ENCODE measurements around the gene MUCL1. TPM values are rescaled to one million over a fixed set of nuclear protein-coding genes. Genes with fewer than 3 reads are reported as not detected.

MUCL1 gene
- total RNA-seq, 1 experiment from 2014 or later: not detected

- intact Hi-C loops (cut with micrococcal nuclease; ENCODE audit: unreplicated experiment) (no loop called here), in situ Hi-C loops (cut with HindIII; ENCODE audit: low pct_unique_long_range_greater_than_20kb, low sequenced_read_pairs) (no loop called here)
- no peak for DNase-seq (ENCODE audit: low read depth, low spot score)
- H3K4me1 ChIP-seq (ENCODE audit: control insufficient read depth, insufficient read depth, low read length): no peaks in the 10 kb centered on the region
- no peak for ATAC-seq
- H3K4me3 ChIP-seq (ENCODE audit: low read depth in 2 of 2, low read length in 2 of 2): no peak overlapping the region
- ChIA-PET POLR2A (no interaction called here), CTCF (no interaction called here)
- H3K27ac ChIP-seq (ENCODE audit: low read length): no peak overlapping the region
- H3K36me3 ChIP-seq (ENCODE audit: control insufficient read depth, insufficient read depth, low read length): no peaks in the 10 kb centered on the region; the same call in 1 of the 2 replicates
- peaks cover 7% of the 10 kb centered on the region; the same call in 1 of the 2 replicates for H3K27me3 ChIP-seq (ENCODE audit: control insufficient read depth, insufficient read depth, low read length)
- no peak for TF ChIP-seq SIN3A (IDR thresholded peaks at IDR 0.05; ENCODE audit: borderline replicate concordance, insufficient read depth, low read depth, low read length)
- TF ChIP-seq REST (IDR thresholded peaks at IDR 0.05; ENCODE audit: insufficient read depth in 1 of 2, low read depth in 2 of 2, low read length in 1 of 2): no peak
- TF ChIP-seq TCF7L2 (IDR thresholded peaks at IDR 0.05; ENCODE audit: low read depth, low read length): no peak
- TF ChIP-seq POLR2AphosphoS5 (IDR thresholded peaks at IDR 0.05; ENCODE audit: low read depth, low read length): no peak
- TF ChIP-seq, protein P1, sequence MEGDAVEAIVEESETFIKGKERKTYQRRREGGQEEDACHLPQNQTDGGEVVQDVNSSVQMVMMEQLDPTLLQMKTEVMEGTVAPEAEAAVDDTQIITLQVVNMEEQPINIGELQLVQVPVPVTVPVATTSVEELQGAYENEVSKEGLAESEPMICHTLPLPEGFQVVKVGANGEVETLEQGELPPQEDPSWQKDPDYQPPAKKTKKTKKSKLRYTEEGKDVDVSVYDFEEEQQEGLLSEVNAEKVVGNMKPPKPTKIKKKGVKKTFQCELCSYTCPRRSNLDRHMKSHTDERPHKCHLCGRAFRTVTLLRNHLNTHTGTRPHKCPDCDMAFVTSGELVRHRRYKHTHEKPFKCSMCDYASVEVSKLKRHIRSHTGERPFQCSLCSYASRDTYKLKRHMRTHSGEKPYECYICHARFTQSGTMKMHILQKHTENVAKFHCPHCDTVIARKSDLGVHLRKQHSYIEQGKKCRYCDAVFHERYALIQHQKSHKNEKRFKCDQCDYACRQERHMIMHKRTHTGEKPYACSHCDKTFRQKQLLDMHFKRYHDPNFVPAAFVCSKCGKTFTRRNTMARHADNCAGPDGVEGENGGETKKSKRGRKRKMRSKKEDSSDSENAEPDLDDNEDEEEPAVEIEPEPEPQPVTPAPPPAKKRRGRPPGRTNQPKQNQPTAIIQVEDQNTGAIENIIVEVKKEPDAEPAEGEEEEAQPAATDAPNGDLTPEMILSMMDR (IDR thresholded peaks at IDR 0.05): no peak
- BruUV-seq (replicated peaks): no TSS peak
- H3K9me3 ChIP-seq (ENCODE audit: control insufficient read depth, insufficient read depth, low read depth, low read length): no peaks in the 10 kb centered on the region
Observed at GRCh38 chr12:54840244-54840865, 14.0 kb upstream of the MUCL1 start.

DNA sequence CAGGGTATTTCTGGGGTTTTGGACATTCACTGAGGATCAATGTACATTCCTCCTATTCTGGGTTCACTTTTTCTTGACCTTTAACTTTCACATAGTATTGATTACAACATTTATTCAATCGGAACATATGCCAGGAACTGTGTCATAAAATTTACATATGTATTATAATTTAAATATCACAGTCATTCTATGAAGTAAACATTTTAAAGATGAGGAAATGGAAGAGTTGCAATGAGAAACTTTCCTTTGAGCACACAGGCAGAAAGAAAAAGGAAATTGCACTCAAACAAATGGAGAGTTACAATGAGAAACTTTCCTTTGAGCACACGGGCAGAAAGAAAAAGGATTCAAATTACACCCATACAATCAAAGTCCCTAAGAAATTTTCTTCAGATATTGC, 3.1 kb downstream of the MUCL1 start:
- CTCF ChIA-PET: no interaction called here
- no peak for TF ChIP-seq POLR2AphosphoS5 (IDR thresholded peaks at IDR 0.05; ENCODE audit: low read depth, low read length)
- TF ChIP-seq SIN3A (IDR thresholded peaks at IDR 0.05; ENCODE audit: borderline replicate concordance, insufficient read depth, low read depth, low read length): no peak
- no peak for TF ChIP-seq TCF7L2 (IDR thresholded peaks at IDR 0.05; ENCODE audit: low read depth, low read length)
- TF ChIP-seq REST (IDR thresholded peaks at IDR 0.05; ENCODE audit: insufficient read depth in 1 of 2, low read depth in 2 of 2, low read length in 1 of 2): no peak
- TF ChIP-seq, protein P1 (IDR thresholded peaks at IDR 0.05): no peak
- no peaks in the 10 kb centered on the region for H3K9me3 ChIP-seq (ENCODE audit: control insufficient read depth, insufficient read depth, low read depth, low read length)
- no peak for ATAC-seq
- no peak overlapping the region for H3K27ac ChIP-seq (ENCODE audit: low read length)
- H3K4me1 ChIP-seq (ENCODE audit: control insufficient read depth, insufficient read depth, low read length): no peaks in the 10 kb centered on the region
- H3K27me3 ChIP-seq (ENCODE audit: control insufficient read depth, insufficient read depth, low read length): peaks cover 11% of the 10 kb centered on the region
- in situ Hi-C loops (cut with HindIII; ENCODE audit: low pct_unique_long_range_greater_than_20kb, low sequenced_read_pairs) (no loop called here), intact Hi-C loops (cut with micrococcal nuclease; ENCODE audit: unreplicated experiment) (loop anchor here (10.0 kb wide), 1 partner anchor 217 kb away; no protein-coding TSS in a partner anchor)
- H3K36me3 ChIP-seq (ENCODE audit: control insufficient read depth, insufficient read depth, low read length): no peaks in the 10 kb centered on the region
- DNase-seq (ENCODE audit: low read depth, low spot score): no peak
- no TSS peak for BruUV-seq (replicated peaks)
- POLR2A ChIA-PET: no interaction called here
- no peak overlapping the region for H3K4me3 ChIP-seq (ENCODE audit: low read depth in 2 of 2, low read length in 2 of 2)

Measured in Panc1 (cell line).